Left renal pelvis (tissue), 4 donors: Measurements from ENCODE around the gene CAPZA1. TPM values are rescaled to one million over a fixed set of nuclear protein-coding genes. Genes with fewer than 3 reads are reported as not detected.
A peak's percentile ranks its signal among the peaks of the same experiment; 100 is the strongest.

Experiments
- DNase-seq, 4 donors: peaks; one replicate each; pipeline ENCODE4 v3.0.0-alpha.2; 2013; ENCODE audit warnings: low read depth in 4 of 4, low spot score in 3 of 4
- polyA plus RNA-seq, 4 donors: library from polyadenylated mRNA; unstranded; fragments of 120-200 nt; gene quantifications; one replicate each; pipeline ENCODE4 v1.2.1, GENCODE V29; 2013; ENCODE audit not compliant: insufficient read length in 4 of 4

The CAPZA1 gene
- polyA plus RNA-seq, 4 donors, result 123 to 181 (median 130) TPM

- peak in 3 of 4 donors; percentile 42 to 62 (median 50) for DNase-seq
Measured at GRCh38 chr1:112674986-112675727, 55.5 kb downstream of the CAPZA1 start.

DNA sequence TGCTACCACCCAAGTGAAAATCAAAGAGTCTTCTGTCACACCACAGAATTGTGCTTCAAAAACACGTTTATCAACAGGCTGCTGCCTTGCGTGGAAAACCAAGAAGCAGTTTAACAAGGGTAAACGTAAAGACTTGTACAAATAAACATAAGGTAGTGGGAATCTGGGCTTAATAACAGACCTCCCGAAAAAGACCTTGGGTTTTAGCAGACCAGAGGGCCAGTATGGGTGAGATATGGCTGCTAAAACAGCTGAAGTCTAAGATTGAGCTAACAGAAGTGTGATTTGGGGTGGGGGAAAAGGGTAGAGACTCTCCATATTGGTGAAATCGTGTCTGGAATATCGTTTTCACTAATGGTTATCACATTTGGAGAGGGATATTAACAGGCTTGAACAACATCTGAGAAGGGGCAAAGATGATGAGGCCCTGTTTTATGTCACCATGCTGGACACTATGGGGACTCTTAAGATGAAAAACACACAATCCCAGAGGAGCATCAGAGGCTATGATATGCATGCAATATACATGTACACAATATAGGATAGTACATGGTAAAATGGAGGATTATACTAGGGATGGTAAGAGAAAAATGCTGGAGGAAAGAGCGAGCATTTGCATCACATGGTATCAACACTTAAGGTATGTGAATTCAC, 56.2 kb downstream of the CAPZA1 start:
- no peak for DNase-seq

GRCh38 chr1:112676543-112676942, 56.9 kb downstream of the CAPZA1 start:
- no peak for DNase-seq

GRCh38 chr1:112677501-112677900, 57.9 kb downstream of the CAPZA1 start:
- no peak for DNase-seq

DNA sequence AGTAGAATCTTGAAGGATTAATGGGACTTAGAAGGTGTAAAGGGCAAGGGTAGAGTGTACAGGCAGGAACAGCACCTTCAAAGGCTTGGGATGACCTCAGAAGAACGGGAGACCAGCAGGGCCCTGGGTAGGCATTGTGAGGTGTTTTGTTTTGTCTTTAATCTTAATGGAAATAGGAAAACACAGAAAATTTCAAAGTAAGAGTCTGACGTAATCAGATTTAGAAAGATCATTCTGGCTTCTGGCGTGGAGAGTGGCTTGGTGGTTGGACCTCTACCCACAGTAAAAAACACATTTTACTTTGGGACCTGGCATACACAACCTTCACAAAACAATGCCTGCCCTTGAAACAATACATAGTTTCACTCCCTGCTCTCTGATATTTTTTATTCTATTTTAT, 59.0 kb downstream of the CAPZA1 start:
- DNase-seq, result no peak

DNA sequence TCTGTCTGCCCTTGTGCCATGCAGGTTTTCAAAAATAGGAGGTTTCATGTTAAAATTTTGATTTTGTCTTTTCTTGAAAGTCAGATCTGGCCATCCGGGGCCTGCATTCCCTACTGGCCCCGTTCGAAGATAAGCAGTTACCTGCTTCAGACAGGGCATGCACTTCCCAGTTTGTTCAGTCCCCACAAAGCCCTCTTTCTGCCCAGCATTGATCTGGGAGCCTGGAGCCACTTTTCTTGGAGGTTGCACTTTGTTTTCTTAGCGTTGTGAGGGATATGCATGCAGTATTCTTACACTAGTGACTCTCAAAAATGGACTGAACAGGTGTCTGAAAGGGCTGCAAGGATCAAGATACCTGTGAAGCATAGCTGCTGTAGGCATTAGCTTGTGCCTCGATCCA, 66.3 kb downstream of the CAPZA1 start:
- no peak for DNase-seq

DNA sequence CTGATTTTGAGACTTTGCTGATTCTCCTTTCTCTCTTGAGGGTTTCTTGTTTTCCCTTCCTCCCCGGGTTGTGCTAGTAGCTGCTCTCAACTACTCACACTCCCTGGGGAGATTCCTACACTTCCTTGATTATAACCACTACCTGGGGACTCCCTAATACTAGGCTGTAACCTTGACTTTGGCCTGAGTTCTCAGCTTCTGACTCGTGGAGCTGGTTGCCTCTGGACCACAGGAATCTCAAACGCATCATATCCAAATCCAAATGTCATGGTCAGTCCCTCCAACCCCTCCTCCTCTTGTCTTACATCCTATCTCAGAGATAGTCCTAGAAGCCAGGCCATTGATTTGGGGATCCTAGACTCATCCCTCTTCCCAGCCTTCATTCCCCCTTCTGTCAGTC, 66.8 kb downstream of the CAPZA1 start:
- DNase-seq, result no peak

GRCh38 chr1:112686835-112687234, 67.2 kb downstream of the CAPZA1 start:
- no peak for DNase-seq

GRCh38 chr1:112687361-112687760, 67.7 kb downstream of the CAPZA1 start:
- no peak for DNase-seq

GRCh38 chr1:112687785-112688496, 68.3 kb downstream of the CAPZA1 start:
- DNase-seq, result no peak

DNA sequence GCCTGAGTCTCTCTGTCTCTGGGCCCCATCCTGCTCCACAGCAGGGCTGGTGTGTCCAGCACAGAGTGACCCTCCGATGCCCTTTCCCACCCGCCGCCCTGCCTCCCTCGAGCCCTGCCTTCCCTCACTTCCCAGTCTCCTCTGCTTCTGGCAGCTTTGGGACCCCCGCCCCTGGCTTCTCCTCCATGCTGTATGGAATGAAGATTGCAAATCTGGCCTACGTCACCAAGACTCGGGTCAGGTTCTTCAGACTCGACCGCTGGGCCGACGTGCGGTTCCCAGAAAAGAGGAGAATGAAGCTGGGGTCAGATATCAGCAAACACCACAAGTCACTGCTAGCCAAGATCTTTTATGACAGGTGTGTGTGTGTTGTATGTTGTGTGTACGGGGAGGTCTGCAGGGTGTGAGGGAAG, 69.2 kb downstream of the CAPZA1 start:
- DNase-seq, result no peak

- DNase-seq, result no peak
Measured at GRCh38 chr1:112689196-112689841, 69.7 kb downstream of the CAPZA1 start.

DNA sequence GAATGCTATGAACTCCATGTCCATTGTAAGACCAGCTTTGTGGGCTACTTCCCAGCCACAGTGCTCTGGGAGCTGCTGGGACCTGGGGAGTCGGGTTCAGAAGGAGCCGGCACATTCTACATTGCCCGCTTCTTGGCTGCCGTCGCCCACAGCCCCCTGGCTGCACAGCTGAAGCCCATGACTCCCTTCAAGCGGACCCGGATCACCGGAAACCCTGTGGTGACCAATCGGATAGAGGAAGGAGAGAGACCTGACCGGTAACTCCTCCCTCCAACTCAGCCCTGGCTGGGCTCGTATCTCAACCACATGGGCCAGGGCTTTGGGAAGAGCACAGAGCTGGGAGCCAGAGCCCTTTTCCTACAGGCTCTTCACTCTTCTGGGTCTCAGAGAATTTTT, 70.2 kb downstream of the CAPZA1 start:
- DNase-seq, result no peak

- DNase-seq, result no peak
Measured at GRCh38 chr1:112692681-112693080, 73.0 kb downstream of the CAPZA1 start.

GRCh38 chr1:112693821-112694220, 74.2 kb downstream of the CAPZA1 start:
- DNase-seq, result no peak

- no peak for DNase-seq
Measured at GRCh38 chr1:112694363-112694929, 74.8 kb downstream of the CAPZA1 start.

- no peak for DNase-seq
Measured at GRCh38 chr1:112695276-112695675, 75.6 kb downstream of the CAPZA1 start.

DNA sequence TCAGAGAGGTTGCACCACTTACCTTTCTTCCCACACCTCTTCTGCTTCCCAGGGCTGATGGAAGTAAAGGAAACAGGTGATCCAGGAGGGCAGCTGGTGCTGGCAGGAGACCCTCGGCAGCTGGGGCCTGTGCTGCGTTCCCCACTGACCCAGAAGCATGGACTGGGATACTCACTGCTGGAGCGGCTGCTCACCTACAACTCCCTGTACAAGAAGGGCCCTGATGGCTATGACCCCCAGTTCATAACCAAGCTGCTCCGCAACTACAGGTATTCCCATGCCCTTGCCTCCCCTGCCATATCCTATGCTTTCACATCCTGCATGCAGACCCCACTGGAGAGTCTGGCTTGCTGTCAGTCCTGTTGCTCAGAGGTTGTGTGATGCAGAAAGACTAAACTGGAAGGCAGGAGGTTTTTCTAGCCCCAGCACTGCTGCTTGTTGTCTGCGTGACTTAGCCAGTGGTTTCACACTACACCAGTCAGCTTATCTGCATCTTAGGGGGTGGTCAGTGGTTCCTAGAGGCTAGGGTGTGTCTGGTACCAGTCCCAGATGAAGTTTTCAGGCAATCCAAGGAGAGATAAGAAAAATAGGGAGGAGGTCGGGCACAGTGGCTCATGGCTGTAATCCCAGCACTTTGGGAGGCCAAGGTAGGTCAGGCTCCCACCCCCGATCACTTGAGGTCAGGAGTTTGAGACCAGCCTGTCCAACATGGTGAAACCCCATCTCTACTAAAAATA, 77.1 kb downstream of the CAPZA1 start:
- DNase-seq, result no peak

DNA sequence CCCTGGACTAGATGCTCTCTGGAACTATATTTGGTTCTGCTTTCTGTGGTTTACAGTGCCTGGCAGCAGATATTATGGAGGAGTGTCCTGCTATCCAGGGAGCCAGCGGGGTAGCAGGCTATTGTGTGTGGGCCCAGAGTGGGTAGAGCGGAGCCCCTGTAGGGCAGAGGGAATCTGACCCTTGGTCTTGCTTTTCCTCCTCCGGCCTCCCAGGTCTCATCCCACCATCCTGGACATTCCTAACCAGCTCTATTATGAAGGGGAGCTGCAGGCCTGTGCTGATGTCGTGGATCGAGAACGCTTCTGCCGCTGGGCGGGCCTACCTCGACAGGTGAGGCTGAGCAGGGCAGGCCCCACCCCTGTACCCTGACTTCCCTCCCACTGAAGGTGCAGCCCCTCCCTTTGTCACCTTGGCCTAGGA, 78.2 kb downstream of the CAPZA1 start:
- no peak for DNase-seq
